Stimulated activated CD4-positive, alpha-beta T cell treated with anti-CD3 and anti-CD28 coated beads, Interleukin-15, amount 100 ng/mL, for 24 hours (primary cell): ENCODE measurements around the gene PABPC1L2B.
"Not testable (repeated sequence)": the region's sequence is repeated elsewhere in the genome, so short reads cannot be mapped to it uniquely, and the experiment has no call there.

Source experiments
- DNase-seq: peaks from one replicate; pipeline ENCODE4 v3.0.0-alpha.2; 2020

PABPC1L2B gene

DNA sequence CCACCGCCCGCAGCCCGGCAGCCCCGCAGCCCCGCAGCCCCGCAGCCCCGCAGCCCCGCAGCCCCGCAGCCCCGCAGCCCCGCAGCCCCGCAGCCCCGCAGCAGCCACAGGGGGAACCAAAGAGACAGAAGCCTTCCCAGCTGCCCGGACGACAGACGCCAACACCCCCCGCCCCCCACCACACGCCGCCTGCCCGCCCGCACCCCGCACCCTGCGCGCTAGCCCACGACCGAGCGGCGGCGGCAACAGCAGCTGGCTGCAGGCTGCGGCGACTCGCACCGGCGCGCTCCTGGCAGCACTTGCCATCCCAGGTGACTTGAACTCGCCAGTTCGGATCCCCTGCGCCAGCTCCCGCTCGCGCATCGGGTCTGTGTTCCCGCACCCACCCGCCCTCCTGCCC, at the start of gene PABPC1L2B:
PABPC1L2B (plus strand) TSS at position 207 of the 400 bp plus-strand sequence. CDS start 704 bp downstream, outside the sequence.
- not testable (repeated sequence) for DNase-seq

DNA sequence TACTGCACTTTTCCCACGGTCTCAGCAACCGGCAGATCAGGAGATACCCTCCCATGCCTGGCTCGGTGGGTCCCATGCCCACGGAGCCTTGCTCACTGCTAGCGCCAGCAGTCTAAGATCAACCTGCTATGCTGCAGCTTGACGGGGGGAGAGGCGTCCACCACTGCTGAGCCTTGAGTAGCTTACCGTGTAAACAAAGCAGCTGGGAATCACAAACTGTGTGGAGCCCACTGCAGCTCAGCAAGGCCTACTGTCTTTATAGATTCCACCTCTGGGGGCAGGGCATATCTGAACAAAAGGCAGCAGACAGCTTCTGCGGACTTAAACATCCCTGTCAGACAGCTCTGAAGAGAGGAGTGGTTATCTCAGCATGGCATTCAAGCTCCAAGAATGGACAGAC, 42.8 kb upstream of the PABPC1L2B start:
- DNase-seq: not testable (repeated sequence)

- DNase-seq: not testable (repeated sequence)
Measured at GRCh38 chrX:72971859-72972258, 30.9 kb upstream of the PABPC1L2B start.

DNA sequence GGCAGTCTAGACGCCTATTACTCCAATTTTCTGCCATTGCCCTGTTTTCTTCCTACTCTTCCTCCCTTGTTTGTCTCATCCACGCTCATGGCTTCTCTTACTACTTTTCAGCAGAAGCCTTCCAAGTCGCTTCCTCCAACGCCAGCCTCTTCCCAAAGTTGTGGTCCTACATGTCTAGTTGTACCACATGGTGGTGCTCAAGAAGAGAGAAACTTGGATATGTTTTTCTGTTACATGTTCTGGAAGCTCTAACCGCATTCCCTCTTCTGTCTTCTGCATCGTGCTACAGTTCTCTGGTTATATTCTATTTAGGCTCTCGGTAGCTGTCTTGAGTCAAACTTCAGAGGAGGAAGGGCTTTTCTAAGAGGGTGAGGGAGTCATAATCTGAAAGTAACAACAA, 27.9 kb upstream of the PABPC1L2B start:
- DNase-seq: not testable (repeated sequence)

DNA sequence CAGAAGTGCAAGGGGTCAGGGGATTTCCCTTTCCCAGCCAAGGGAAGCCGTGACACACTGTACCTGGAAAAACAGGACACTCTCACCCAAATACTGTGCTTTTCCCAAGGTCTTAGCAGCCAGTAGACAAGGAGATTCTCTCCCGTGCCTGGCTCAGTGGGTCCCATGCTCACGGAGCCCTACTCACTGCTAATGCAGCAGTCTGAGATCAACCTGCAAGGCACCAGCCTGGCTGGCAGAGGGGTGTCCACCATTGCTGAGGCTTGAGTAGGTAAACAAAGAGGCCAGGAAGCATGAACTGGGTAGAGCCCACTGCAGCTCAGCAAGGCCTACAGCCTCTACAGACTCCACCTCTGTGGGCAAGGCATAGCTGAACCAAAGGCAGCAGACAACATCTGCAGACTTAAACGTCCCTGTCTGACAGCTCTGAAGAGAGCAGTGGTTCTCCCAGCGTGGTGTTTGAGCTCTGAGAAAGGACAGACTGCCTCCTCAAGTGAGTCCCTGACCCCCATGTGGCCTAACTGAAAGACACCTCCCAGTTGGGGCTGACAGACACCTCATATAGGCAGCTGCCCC, 21.8 kb upstream of the PABPC1L2B start:
- DNase-seq: not testable (repeated sequence)

DNA sequence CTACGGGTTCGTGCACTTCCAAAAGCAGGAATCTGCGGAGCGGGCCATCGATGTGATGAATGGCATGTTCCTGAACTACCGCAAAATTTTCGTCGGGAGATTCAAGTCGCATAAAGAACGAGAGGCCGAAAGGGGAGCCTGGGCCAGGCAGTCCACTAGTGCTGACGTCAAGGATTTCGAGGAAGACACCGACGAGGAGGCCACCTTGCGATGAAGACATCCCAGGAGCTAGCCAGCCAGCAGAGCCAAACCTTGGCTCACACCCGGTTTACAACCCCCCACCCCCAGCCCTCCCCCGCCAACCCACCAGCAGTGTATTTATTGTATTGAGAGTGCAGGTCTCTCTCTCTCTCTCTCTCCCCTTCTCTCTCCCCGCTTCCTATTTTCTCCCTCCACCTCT, 1.3 kb downstream of the PABPC1L2B start:
- not testable (repeated sequence) for DNase-seq

DNA sequence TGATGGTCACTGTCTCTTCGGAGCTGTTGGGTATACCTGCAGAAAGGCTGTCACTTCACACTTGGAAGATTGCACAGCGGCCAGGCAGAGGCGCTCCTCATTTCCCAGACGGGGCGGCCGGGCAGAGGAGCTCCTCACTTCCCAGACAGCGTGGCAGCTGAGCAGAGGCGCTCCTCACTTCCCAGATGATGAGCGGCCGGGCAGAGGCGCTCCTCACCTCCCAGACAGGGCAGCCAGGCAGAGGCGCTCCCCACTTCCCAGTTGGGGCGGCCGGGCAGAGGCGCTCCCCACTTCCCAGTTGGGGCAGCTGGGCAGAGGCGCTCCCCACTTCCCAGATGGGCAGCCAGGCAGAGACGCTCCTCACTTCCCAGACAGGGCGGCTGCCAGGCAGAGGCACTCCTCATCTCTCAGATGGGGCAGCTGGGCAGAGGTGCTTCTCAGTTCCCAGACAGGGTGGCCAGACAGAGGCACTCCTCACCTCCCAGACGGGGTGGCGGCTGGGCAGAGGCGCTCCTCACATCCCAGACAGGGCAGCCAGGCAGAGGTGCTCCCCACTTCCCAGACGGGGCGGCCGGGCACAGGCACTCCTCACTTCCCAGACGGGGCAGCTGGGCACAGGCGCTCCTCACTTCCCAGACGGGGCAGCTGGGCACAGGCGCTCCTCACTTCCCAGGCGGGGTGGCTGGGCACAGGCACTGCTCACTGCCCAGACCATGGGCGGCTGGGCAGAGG, 18.8 kb downstream of the PABPC1L2B start:
- DNase-seq: no peak

GRCh38 chrX:73022093-73022445, 19.3 kb downstream of the PABPC1L2B start:
- not testable (repeated sequence) for DNase-seq

DNA sequence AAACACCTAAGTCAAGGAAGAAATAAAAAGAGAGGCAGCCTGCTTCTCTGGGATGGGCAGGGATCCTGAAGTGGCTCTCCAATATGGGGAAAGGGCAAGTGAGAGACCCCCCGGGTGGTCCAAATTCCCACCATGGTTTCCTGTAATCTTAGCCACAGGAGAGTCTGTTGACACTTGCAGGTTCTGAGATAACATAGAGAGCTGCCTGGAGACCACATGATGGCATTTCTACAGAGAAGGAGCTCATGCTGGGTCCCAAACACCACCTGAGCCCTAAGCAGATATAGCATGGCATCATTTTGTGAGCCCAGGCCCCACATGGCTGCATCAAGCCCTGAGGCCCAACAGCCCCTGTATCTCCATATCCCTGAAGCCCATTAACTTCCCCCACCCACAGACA, 26.1 kb downstream of the PABPC1L2B start:
- DNase-seq: no peak
